NCI-H82 (cell line): ENCODE data around the gene TNS1.
A peak's percentile ranks its signal among the peaks of the same experiment; 100 is the strongest.

Experiments
- DNase-seq: peaks from one replicate; lab custom pipeline; 2025; lab: John Stamatoyannopoulos, UW

TNS1 gene

DNA sequence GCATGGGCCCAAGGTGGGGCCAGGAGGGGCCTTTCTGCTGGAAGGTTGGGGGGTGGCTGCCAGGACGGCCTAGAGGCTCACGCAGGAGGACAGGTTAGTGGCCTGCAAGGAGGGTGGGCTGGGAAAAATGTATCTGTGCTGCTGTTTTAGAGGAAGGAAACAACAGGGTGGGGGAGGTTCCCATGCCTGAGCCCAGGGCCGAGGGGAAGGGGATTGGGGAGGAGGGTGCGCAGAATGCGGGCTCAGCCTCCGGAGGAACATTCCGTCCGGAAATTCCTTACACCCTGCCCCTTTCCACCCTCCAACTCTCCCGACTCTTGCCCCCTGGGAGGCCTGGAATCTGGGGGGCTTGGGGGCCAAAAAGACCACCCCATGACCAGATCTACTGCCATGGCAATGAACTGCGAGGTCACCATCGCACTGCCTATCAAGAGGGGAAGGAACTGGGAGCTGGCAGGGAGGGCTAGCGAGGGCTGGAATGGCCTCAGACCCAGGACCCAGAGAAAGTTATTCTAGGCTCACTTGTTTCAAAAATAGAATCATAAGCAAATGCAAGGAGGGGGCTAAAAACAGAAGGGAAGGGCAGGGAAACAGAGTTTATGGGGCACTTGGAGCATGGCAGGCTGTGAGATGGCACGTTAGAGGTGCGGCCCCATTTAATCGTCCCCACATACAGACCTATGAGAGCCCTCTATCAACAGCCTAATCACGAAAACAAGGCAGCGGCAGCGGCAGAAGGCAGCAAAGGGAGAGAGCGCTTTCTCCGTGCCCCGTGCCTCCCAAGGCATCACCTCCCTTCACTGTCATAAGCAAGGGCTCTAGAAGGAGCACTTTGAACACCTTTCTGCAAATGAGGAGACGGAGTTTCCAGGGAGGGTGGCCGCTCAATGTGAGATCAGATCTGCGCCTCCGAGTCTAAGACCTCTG, 90.4 kb downstream of the TNS1 start:
- no peak for DNase-seq

DNA sequence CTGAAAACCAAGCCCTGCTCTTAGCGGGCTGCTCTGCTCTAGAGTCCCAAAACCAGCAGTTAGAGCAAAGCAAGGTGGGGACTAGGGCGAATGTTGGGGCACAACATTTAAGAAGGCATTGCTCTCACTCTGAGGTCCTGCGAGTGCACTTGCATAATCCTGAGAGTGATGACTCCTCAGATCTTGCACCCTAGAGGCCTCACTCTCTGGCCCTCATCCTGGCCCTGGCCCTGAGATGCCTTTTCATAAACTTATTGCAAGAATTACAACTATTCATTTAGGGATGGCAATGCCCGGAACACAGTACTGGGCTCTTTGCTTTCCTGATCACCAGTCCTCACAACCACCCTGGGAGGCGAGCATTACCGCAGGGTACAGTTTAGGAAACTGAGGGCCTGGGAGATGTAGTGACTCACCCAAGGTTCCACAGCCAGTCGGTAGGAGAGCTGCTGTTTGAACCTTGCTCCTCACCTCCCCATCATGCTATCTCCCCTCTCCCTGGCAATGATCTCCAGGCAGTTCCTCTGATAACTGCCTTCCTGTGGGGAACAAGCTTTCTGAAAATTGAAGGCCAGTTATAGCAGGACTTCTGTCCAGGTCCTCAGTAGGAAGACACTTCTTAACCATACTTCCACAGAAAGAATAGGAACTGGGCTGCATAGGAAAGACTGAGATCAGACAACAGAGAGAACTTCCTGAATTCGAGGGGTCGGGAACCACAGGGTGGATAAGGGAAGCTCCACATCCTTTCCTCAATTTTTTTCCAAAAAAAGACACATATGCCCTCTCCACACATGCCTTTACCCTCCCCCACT, 91.3 kb downstream of the TNS1 start:
- DNase-seq, result no peak

GRCh38 chr2:217910875-217911212, 92.0 kb downstream of the TNS1 start:
- no peak for DNase-seq

- peak; percentile 15 for DNase-seq
Measured at GRCh38 chr2:217909156-217909820, 93.5 kb downstream of the TNS1 start.

DNA sequence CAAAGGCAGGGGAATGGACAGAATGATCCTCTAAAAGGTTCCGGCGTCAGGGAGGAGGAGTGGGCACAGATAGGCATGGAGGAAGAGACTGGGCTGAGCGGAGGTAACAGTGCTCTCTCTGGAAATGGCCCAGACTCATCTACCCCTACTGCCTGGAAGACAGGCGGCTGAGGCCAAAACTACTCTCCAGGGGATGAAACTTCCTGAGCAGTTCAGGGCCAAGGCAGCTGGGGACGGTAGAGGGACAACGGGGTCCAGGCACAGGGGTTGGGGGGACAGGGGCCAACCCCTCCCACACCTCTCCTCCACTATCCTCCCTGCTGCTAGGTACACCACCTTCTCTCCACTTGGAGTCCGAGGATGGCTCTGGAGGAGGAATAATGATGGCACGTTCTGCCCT, 94.3 kb downstream of the TNS1 start:
- no peak for DNase-seq

GRCh38 chr2:217907266-217907665, 95.5 kb downstream of the TNS1 start:
- DNase-seq, result no peak

- no peak for DNase-seq
Measured at GRCh38 chr2:217906798-217907197, 96.0 kb downstream of the TNS1 start.

- DNase-seq, result no peak
Measured at GRCh38 chr2:217905896-217906295, 96.9 kb downstream of the TNS1 start.

- no peak for DNase-seq
Measured at GRCh38 chr2:217905395-217905794, 97.4 kb downstream of the TNS1 start.

DNA sequence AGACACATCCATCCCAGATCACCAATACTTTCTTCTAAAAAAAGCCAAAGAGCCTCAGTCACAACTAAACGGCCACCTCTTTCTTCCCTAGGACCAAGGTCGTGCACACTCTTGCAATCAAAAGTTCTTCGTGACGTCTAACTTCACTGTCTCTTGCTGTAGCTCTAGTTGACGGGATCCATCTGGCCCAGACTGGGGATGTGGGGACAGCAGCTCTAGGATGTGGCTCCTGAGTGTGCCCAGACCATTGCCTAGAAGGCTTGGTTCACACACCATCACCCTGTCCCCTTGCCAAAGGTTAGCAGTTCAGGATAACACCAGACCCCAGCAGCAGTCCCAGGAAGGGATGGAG, 98.2 kb downstream of the TNS1 start:
- no peak for DNase-seq

DNA sequence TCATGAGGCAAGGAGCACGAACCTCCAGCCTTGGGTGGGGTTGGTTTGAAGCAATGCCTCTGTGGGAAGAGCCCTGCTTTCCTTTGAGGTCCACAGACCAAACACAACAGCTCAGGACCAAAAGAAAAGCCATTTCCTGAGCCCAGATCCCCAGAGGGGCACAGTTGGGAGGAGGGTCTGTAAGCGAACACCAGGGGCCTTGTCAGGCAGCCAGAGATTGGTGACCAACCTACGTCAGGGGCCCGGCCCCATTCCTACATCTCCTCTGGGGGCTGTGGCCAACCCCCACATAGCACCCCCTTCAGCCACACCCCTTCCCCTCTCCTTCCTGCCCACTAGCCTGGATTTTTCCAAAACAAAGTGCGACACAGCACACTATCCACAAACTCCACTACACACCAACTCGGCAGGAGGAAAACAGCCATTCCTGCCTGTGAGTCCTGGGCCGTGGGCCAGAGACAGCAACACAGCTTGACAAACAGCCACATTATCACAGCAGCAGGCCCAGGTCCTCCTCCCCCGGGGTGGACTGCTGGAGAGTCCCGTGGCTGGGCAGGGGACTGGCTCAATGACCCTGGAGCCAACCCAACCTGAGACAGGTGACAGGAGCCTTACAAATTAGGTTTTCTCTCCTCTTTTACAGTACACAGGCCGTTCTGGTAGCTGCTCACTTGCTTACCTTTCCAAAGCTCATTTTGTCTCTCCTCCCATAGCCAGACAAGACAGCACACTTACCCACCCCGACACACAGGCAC, 98.8 kb downstream of the TNS1 start:
- DNase-seq, result no peak

- no peak for DNase-seq
Measured at GRCh38 chr2:217903142-217903858, 99.5 kb downstream of the TNS1 start.

GRCh38 chr2:217902379-217903141, 100.2 kb downstream of the TNS1 start:
- no peak for DNase-seq

DNA sequence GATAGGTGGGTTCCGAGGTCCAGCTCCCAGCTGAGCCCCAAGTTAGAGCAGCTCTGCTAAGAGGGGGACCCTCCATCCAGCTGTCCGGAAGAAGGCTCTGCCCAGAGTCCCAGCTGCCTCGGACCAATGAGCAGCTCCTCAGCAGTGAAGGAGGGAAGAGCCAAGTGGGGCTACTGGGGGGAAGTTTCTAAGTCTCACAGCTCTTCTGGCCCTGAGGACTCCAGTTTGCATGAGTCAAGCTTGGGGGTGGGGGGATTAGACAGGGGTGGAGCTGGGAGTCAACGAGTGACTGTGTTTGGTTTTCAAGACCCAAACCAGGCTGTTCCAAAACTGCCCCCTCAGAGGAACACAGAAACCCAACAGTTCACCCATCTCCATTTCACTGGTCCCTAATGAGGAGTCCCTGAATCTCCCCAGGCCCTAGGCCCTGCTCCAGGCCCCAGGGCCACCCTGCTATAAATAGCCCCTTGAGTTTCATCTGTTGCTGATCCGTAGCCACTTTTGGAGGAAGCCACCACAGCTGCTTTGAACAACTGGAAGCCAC, 100.9 kb downstream of the TNS1 start:
- no peak for DNase-seq

GRCh38 chr2:217901400-217901799, 101.4 kb downstream of the TNS1 start:
- DNase-seq, result no peak

DNA sequence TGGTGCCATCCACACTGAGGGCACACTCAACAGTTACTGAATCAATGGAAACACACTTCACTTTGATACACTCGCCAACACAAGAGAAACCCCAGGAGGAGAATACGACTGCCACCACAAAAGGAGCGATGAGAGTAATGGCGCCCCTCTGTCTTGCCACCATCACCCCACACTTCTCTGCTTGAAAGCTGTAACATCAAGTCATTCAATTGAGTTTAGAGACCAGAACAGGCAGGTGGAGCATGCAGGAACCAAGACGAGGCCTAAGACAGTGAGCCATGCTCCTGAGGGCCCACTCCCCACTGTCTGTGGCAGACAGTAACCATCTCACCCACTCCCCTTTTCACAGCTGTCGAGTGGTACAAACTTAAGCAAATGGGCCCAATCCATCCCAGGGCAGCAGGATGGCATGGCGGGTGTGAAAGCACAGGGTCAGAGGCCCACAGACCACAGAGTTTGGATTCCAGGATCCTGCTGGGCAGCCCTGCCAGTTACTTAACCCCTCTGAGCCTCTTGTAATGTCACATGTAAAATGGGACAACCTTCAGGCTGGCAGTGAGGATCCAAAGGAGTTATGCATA, 101.9 kb downstream of the TNS1 start:
- DNase-seq, result no peak

GRCh38 chr2:217900010-217900779, 102.6 kb downstream of the TNS1 start:
- DNase-seq, result no peak

DNA sequence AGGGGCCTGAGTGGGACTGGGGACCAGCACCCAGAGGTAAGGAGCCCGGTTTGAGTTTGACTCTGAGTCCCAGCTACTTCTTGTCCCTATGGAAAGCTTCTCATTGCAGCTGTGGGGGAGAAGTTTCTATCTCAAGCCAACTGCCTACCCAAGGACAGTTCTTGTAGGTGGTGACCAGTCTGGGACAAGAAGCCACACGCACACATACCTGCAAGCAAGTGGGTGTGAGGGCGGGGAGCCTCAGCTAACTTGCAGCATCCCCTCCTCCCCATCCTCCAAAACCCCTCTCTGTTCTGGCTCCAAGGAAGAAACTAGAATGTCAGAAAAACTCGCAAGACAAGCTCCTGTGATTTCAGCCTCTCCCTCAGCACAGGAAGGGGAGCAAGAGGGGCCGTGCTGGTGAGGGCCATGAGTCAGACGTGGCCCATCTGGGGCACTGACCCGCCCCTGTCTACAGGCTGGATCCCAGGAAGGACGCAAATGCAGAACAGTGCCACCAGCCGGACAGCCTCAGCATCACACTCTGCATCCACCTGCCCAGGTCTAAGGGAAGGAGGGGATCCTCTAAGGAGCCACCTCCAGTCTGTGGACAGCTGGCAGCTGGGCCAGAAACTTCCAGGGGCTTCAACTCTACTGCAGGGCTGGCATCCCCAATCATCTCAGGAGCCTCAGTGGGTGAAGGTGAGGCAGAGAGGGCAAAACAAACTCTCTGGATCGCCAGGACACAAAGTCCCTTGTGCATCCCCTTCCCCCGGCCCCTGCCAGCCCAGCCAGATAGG, 103.4 kb downstream of the TNS1 start:
- DNase-seq, result peak; percentile 74
